Measurements from ENCODE around the gene AP5B1. TPM values are rescaled to one million over a fixed set of nuclear protein-coding genes. Genes with fewer than 3 reads are reported as not detected.
A peak's percentile ranks its signal among the peaks of the same experiment; 100 is the strongest.

Gene AP5B1
- 14.5 TPM for polyA plus RNA-seq (2012; ENCODE audit: insufficient read length, low read depth)

GRCh38 chr11:65780770-65781151 lies at the start of gene AP5B1:
AP5B1 (minus strand) TSS chr11:65780976; CDS start chr11:65780591, 385 bp downstream.
- TF ChIP-seq SIN3A (IDR thresholded peaks at IDR 0.05; ENCODE audit: borderline replicate concordance, insufficient read depth, low read length) = no peak
- peak; percentile 43 for TF ChIP-seq FOXP2 (optimal IDR thresholded peaks at IDR 0.05; ENCODE audit: borderline replicate concordance, extremely low read depth, extremely low read length, insufficient read depth)
- TF ChIP-seq TAF1 (IDR thresholded peaks at IDR 0.05; ENCODE audit: borderline replicate concordance, insufficient read depth, low read length) = no peak

- TF ChIP-seq TAF1 (IDR thresholded peaks at IDR 0.05; ENCODE audit: borderline replicate concordance, insufficient read depth, low read length) = no peak
- no peak for TF ChIP-seq SIN3A (IDR thresholded peaks at IDR 0.05; ENCODE audit: borderline replicate concordance, insufficient read depth, low read length)
- TF ChIP-seq REST (IDR thresholded peaks at IDR 0.05; ENCODE audit: insufficient read depth in 1 of 2, low read depth in 2 of 2, low read length in 2 of 2) = no peak
- no peak for TF ChIP-seq FOXP2 (optimal IDR thresholded peaks at IDR 0.05; ENCODE audit: borderline replicate concordance, extremely low read depth, extremely low read length, insufficient read depth)
- no peak for TF ChIP-seq POLR2AphosphoS5 (IDR thresholded peaks at IDR 0.05; ENCODE audit: low read depth, low read length)
Observed at GRCh38 chr11:65829459-65829858, 48.7 kb upstream of the AP5B1 start.

- TF ChIP-seq SIN3A (IDR thresholded peaks at IDR 0.05; ENCODE audit: borderline replicate concordance, insufficient read depth, low read length) (no peak), POLR2AphosphoS5 (IDR thresholded peaks at IDR 0.05; ENCODE audit: low read depth, low read length) (no peak), TAF1 (IDR thresholded peaks at IDR 0.05; ENCODE audit: borderline replicate concordance, insufficient read depth, low read length) (no peak), FOXP2 (optimal IDR thresholded peaks at IDR 0.05; ENCODE audit: borderline replicate concordance, extremely low read depth, extremely low read length, insufficient read depth) (no peak), REST (IDR thresholded peaks at IDR 0.05; ENCODE audit: insufficient read depth in 1 of 2, low read depth in 2 of 2, low read length in 2 of 2) (no peak)
Observed at GRCh38 chr11:65826984-65827735, 46.4 kb upstream of the AP5B1 start.

- TF ChIP-seq SIN3A (IDR thresholded peaks at IDR 0.05; ENCODE audit: borderline replicate concordance, insufficient read depth, low read length) (no peak), TAF1 (IDR thresholded peaks at IDR 0.05; ENCODE audit: borderline replicate concordance, insufficient read depth, low read length) (no peak), REST (IDR thresholded peaks at IDR 0.05; ENCODE audit: insufficient read depth in 1 of 2, low read depth in 2 of 2, low read length in 2 of 2) (no peak), FOXP2 (optimal IDR thresholded peaks at IDR 0.05; ENCODE audit: borderline replicate concordance, extremely low read depth, extremely low read length, insufficient read depth) (no peak), POLR2AphosphoS5 (IDR thresholded peaks at IDR 0.05; ENCODE audit: low read depth, low read length) (no peak)
Observed at GRCh38 chr11:65822776-65823528, 42.2 kb upstream of the AP5B1 start.

GRCh38 chr11:65821107-65821506 lies 40.3 kb upstream of the AP5B1 start:
- TF ChIP-seq TAF1 (IDR thresholded peaks at IDR 0.05; ENCODE audit: borderline replicate concordance, insufficient read depth, low read length) (no peak), SIN3A (IDR thresholded peaks at IDR 0.05; ENCODE audit: borderline replicate concordance, insufficient read depth, low read length) (no peak), POLR2AphosphoS5 (IDR thresholded peaks at IDR 0.05; ENCODE audit: low read depth, low read length) (no peak), FOXP2 (optimal IDR thresholded peaks at IDR 0.05; ENCODE audit: borderline replicate concordance, extremely low read depth, extremely low read length, insufficient read depth) (no peak), REST (IDR thresholded peaks at IDR 0.05; ENCODE audit: insufficient read depth in 1 of 2, low read depth in 2 of 2, low read length in 2 of 2) (no peak)

All from PFSK-1 (cell line).